Superior temporal gyrus (tissue), 1 donor: ENCODE results near the gene SOX9.

Experiments
- DNase-seq: peaks from one replicate; pipeline ENCODE4 v3.0.0-alpha.2; 2016; ENCODE audit errors: extremely low spot score

SOX9 gene

GRCh38 chr17:72162569-72162968, 41.7 kb downstream of the SOX9 start:
- no peak for DNase-seq

- no peak for DNase-seq
Observed at GRCh38 chr17:72163474-72163873, 42.7 kb downstream of the SOX9 start.

GRCh38 chr17:72164158-72164739, 43.4 kb downstream of the SOX9 start:
- DNase-seq = no peak

- no peak for DNase-seq
Observed at GRCh38 chr17:72165192-72165866, 44.5 kb downstream of the SOX9 start.

- no peak for DNase-seq
Observed at GRCh38 chr17:72165867-72166439, 45.1 kb downstream of the SOX9 start.

GRCh38 chr17:72167593-72167992, 46.8 kb downstream of the SOX9 start:
- no peak for DNase-seq

GRCh38 chr17:72169823-72170222, 49.0 kb downstream of the SOX9 start:
- DNase-seq = no peak

GRCh38 chr17:72171703-72172667, 51.2 kb downstream of the SOX9 start:
- peak; percentile 87 for DNase-seq

- DNase-seq = no peak
Observed at GRCh38 chr17:72173499-72174116, 52.8 kb downstream of the SOX9 start.

GRCh38 chr17:72175263-72175662, 54.4 kb downstream of the SOX9 start:
- DNase-seq = no peak
